ENCODE measurements around the gene ZNF644.

ZNF644 gene

DNA sequence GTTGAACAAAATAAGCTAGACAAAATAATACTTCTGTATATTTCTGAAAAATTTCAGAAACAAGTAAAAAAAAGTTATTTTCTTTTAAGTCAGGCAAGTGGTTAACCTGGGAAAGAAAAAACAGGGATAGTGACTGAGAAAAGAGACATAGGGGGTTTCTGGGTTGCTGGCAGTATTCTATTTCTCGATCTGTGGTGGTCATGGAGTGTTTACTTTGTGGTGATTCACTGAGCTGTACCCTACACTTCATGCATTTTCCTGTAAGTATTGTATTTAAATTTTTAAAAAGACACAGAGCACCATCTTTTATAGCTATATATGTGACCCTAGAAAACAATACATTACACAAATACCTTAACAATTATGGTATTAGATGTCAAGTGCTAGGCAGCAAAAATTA is 58.2 kb downstream of the ZNF644 start:
- no peak overlapping the region for H3K27ac ChIP-seq (replicated peaks)
- TF ChIP-seq, protein P1, sequence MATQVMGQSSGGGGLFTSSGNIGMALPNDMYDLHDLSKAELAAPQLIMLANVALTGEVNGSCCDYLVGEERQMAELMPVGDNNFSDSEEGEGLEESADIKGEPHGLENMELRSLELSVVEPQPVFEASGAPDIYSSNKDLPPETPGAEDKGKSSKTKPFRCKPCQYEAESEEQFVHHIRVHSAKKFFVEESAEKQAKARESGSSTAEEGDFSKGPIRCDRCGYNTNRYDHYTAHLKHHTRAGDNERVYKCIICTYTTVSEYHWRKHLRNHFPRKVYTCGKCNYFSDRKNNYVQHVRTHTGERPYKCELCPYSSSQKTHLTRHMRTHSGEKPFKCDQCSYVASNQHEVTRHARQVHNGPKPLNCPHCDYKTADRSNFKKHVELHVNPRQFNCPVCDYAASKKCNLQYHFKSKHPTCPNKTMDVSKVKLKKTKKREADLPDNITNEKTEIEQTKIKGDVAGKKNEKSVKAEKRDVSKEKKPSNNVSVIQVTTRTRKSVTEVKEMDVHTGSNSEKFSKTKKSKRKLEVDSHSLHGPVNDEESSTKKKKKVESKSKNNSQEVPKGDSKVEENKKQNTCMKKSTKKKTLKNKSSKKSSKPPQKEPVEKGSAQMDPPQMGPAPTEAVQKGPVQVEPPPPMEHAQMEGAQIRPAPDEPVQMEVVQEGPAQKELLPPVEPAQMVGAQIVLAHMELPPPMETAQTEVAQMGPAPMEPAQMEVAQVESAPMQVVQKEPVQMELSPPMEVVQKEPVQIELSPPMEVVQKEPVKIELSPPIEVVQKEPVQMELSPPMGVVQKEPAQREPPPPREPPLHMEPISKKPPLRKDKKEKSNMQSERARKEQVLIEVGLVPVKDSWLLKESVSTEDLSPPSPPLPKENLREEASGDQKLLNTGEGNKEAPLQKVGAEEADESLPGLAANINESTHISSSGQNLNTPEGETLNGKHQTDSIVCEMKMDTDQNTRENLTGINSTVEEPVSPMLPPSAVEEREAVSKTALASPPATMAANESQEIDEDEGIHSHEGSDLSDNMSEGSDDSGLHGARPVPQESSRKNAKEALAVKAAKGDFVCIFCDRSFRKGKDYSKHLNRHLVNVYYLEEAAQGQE (IDR thresholded peaks at IDR 0.05; ENCODE audit: insufficient replicate concordance, low read depth) = no peak
- TF ChIP-seq SPI1 (IDR thresholded peaks at IDR 0.05; ENCODE audit: borderline replicate concordance, low read depth) = no peak
- TF ChIP-seq, protein P2, sequence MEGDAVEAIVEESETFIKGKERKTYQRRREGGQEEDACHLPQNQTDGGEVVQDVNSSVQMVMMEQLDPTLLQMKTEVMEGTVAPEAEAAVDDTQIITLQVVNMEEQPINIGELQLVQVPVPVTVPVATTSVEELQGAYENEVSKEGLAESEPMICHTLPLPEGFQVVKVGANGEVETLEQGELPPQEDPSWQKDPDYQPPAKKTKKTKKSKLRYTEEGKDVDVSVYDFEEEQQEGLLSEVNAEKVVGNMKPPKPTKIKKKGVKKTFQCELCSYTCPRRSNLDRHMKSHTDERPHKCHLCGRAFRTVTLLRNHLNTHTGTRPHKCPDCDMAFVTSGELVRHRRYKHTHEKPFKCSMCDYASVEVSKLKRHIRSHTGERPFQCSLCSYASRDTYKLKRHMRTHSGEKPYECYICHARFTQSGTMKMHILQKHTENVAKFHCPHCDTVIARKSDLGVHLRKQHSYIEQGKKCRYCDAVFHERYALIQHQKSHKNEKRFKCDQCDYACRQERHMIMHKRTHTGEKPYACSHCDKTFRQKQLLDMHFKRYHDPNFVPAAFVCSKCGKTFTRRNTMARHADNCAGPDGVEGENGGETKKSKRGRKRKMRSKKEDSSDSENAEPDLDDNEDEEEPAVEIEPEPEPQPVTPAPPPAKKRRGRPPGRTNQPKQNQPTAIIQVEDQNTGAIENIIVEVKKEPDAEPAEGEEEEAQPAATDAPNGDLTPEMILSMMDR (IDR thresholded peaks at IDR 0.05; ENCODE audit: insufficient read depth, low read length) = no peak
- no peak for TF ChIP-seq GABPA (IDR thresholded peaks at IDR 0.05; ENCODE audit: low read depth)
- no peak for TF ChIP-seq POLR2AphosphoS5 (IDR thresholded peaks at IDR 0.05; ENCODE audit: low read depth)
- no peaks in the 10 kb centered on the region for H3K27me3 ChIP-seq (ENCODE audit: insufficient read depth, poor library complexity, severe bottlenecking)
- no peak overlapping the region for H3K4me3 ChIP-seq (replicated peaks; ENCODE audit: insufficient read depth, low read length)
- DNase-seq (ENCODE audit: low read depth in 1 of 2, low spot score in 1 of 2) = no peak

DNA sequence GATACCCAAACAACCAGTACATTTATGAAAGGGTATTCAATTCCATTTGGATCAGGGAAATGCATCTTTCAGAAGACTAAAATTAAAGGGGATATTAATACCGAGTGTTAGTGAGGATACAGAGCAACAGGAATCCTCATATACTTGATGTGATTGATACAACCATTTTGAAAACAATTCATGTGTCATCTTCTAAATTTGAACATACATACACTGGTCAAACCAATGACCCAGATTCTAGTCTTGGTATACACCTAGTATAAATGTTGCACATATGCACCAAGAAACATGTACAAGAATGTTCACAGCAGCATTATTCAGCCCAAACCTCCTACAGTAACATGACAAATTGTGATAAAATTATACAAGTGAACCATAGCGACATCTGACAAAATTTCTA is 58.6 kb downstream of the ZNF644 start:
- Histone ChIP-seq H3K27ac (replicated peaks) (no peak overlapping the region), H3K27me3 (ENCODE audit: insufficient read depth, poor library complexity, severe bottlenecking) (no peaks in the 10 kb centered on the region), H3K4me3 (replicated peaks; ENCODE audit: insufficient read depth, low read length) (no peak overlapping the region)
- DNase-seq (ENCODE audit: low read depth in 1 of 2, low spot score in 1 of 2) = no peak
- TF ChIP-seq POLR2AphosphoS5 (IDR thresholded peaks at IDR 0.05; ENCODE audit: low read depth) = no peak
- TF ChIP-seq, protein P2 (IDR thresholded peaks at IDR 0.05; ENCODE audit: insufficient read depth, low read length) = no peak
- no peak for TF ChIP-seq GABPA (IDR thresholded peaks at IDR 0.05; ENCODE audit: low read depth)
- TF ChIP-seq SPI1 (IDR thresholded peaks at IDR 0.05; ENCODE audit: borderline replicate concordance, low read depth) = no peak
- TF ChIP-seq, protein P1 (IDR thresholded peaks at IDR 0.05; ENCODE audit: insufficient replicate concordance, low read depth) = no peak

DNA sequence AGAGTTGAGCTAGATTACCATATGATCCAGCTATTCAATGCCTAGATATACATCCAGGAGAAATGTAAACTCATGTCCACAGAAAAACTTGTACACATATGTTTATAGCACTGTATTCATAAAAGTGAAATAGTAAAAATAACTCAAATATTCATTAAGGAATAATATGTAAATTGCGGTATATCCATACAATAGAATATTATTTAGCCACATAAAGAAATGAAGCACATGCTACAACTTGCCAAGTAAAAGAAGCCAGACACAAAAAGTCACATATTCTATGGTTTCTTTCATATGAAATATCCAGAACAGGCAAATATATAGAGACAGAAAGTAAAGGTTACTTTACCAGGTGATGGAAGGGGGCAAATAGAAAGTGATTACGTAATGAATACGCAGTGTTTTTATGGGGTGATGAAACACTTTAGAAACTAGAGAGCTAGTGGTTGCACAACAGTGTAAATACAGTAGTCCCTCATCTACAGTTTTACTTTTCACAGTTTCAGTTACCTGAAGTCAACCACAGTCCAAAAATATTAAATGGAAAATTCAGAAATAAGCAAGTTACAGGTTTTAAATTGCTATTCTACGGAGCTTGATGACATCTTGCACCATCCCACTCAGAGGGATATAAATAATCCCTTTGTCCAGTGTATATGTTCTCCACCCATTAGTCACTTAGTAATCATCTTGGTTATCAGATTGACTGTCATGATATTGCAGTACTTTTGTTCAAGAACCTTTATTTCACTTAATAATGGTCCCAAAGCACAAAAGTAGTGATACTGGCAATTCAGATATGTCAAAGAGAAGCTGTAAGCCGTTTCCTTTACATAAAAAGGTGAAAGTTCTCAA is 62.3 kb downstream of the ZNF644 start:
- DNase-seq (ENCODE audit: low read depth in 1 of 2, low spot score in 1 of 2) = peak; percentile 6 to 47
- TF ChIP-seq, protein P1 (IDR thresholded peaks at IDR 0.05; ENCODE audit: insufficient replicate concordance, low read depth) = no peak
- TF ChIP-seq GABPA (IDR thresholded peaks at IDR 0.05; ENCODE audit: low read depth) (no peak), SPI1 (IDR thresholded peaks at IDR 0.05; ENCODE audit: borderline replicate concordance, low read depth) (no peak), POLR2AphosphoS5 (IDR thresholded peaks at IDR 0.05; ENCODE audit: low read depth) (no peak)
- TF ChIP-seq, protein P2 (IDR thresholded peaks at IDR 0.05; ENCODE audit: insufficient read depth, low read length) = no peak
- Histone ChIP-seq H3K4me3 (replicated peaks; ENCODE audit: insufficient read depth, low read length) (no peak overlapping the region), H3K27ac (replicated peaks) (no peak overlapping the region), H3K27me3 (ENCODE audit: insufficient read depth, poor library complexity, severe bottlenecking) (no peaks in the 10 kb centered on the region)

Measured in HL-60 (cell line).